HEK293 (cell line): ENCODE data around the gene METRNL.

Source experiments
- CTCF ChIA-PET: fragments of 350-600 bp; formaldehyde crosslinking; extraction: SDS; loops from one replicate; lab custom pipeline; 2021; ENCODE audit warnings: antibody characterized with exemption; lab: Yijun Ruan, JAX
- POLR2A ChIA-PET: fragments of 300-600 bp; formaldehyde crosslinking; extraction: SDS; loops from one replicate; lab custom pipeline; 2020; ENCODE audit warnings: antibody characterized with exemption, inconsistent platforms; lab: Yijun Ruan, JAX
- H3K27ac ChIP-seq: fragments of 200-500 bp; sonication (Bioruptor generic); 2 replicates; pipeline ENCODE4 v1.5.1; 2014; ENCODE audit warnings: low read depth, low read length, control low read depth, inconsistent platforms; ENCODE audit errors: extremely low read depth
- H3K36me3 ChIP-seq, 2 experiments: fragments of 200-500 bp in 1 of 2; sonication (Bioruptor generic) in 1 of 2; 1 replicate in 1 of 2; 2 replicates in 1 of 2; pipeline ENCODE4 v1.5.1; 2014 to 2017; ENCODE audit warnings: inconsistent platforms in 2 of 2, low read length in 2 of 2; ENCODE audit not compliant: control insufficient read depth in 2 of 2, insufficient read depth in 1 of 2
- H3K4me1 ChIP-seq: fragments of 200-500 bp; sonication (Bioruptor generic); 2 replicates; pipeline ENCODE4 v1.5.1; 2014; ENCODE audit warnings: mild to moderate bottlenecking, low read length, inconsistent platforms; ENCODE audit not compliant: control insufficient read depth, insufficient read depth
- H3K4me3 ChIP-seq: 2 replicates; pipeline ENCODE4 v1.5.1; 2011; ENCODE audit warnings: low read depth, mild to moderate bottlenecking, control low read depth, low read length, moderate library complexity
- H3K9me3 ChIP-seq: fragments of 200-500 bp; sonication (Bioruptor generic); 2 replicates; pipeline ENCODE4 v1.5.1; 2014; ENCODE audit warnings: low read depth, low read length, inconsistent platforms; ENCODE audit not compliant: control insufficient read depth, insufficient read depth
- BCL11A ChIP-seq: fragments of 450-650 bp; formaldehyde crosslinking; IDR thresholded peaks from 2 replicates; pipeline ENCODE4 v1.5.1; 2016; ENCODE audit warnings: low read depth, missing biosample characterization, missing genetic modification characterization
- PRDM10 ChIP-seq: fragments of 450-650 bp; formaldehyde crosslinking; IDR thresholded peaks from 2 replicates; pipeline ENCODE4 v1.5.1; 2016; ENCODE audit warnings: missing biosample characterization, missing genetic modification characterization
- REST ChIP-seq: fragments of 450-650 bp; formaldehyde crosslinking; IDR thresholded peaks from 2 replicates; pipeline ENCODE4 v1.5.1; 2016; ENCODE audit warnings: missing biosample characterization, missing genetic modification characterization
- SP2 ChIP-seq: fragments of 450-650 bp; formaldehyde crosslinking; IDR thresholded peaks from 2 replicates; pipeline ENCODE4 v1.5.1; 2016; ENCODE audit warnings: missing biosample characterization, missing genetic modification characterization
- ZNF221 ChIP-seq: fragments of 450-650 bp; formaldehyde crosslinking; IDR thresholded peaks from 2 replicates; pipeline ENCODE4 v1.5.1; 2017; ENCODE audit warnings: missing biosample characterization, missing genetic modification characterization, borderline replicate concordance
- ZNF362 ChIP-seq: fragments of 450-650 bp; formaldehyde crosslinking; IDR thresholded peaks from 2 replicates; pipeline ENCODE4 v1.5.1; 2016; ENCODE audit warnings: missing biosample characterization, missing genetic modification characterization
- ZNF416 ChIP-seq: fragments of 450-650 bp; formaldehyde crosslinking; IDR thresholded peaks from 2 replicates; pipeline ENCODE4 v1.5.1; 2016; ENCODE audit warnings: missing biosample characterization, missing genetic modification characterization
- ZNF473 ChIP-seq: fragments of 450-650 bp; formaldehyde crosslinking; IDR thresholded peaks from 2 replicates; pipeline ENCODE4 v1.5.1; 2017; ENCODE audit warnings: missing biosample characterization, missing genetic modification characterization
- ZNF544 ChIP-seq: fragments of 450-650 bp; formaldehyde crosslinking; IDR thresholded peaks from 2 replicates; pipeline ENCODE4 v1.5.0; 2017; ENCODE audit warnings: missing biosample characterization, missing genetic modification characterization
- ZNF555 ChIP-seq: fragments of 450-650 bp; formaldehyde crosslinking; conservative IDR thresholded peaks from 2 replicates; pipeline ENCODE4 v1.5.1; 2017; ENCODE audit warnings: missing biosample characterization, mild to moderate bottlenecking, missing genetic modification characterization, inconsistent platforms
- ZNF791 ChIP-seq: fragments of 450-650 bp; formaldehyde crosslinking; IDR thresholded peaks from 2 replicates; pipeline ENCODE4 v1.5.1; 2016; ENCODE audit warnings: missing biosample characterization, missing genetic modification characterization
- TF ChIP-seq, protein P1 (sequence below): fragments of 450-650 bp; formaldehyde crosslinking; IDR thresholded peaks from 2 replicates; pipeline ENCODE4 v1.5.1; 2016; ENCODE audit warnings: missing biosample characterization, missing genetic modification characterization
- TF ChIP-seq, protein P2 (sequence below): fragments of 450-650 bp; formaldehyde crosslinking; IDR thresholded peaks from 2 replicates; pipeline ENCODE4 v1.5.1; 2016; ENCODE audit warnings: missing biosample characterization, missing genetic modification characterization, low read depth
- TF ChIP-seq, protein P3 (sequence below): fragments of 450-650 bp; formaldehyde crosslinking; IDR thresholded peaks from 2 replicates; pipeline ENCODE4 v1.5.1; 2017; ENCODE audit warnings: missing biosample characterization, missing genetic modification characterization
- TF ChIP-seq, protein P4 (sequence below): sonication (generic); formaldehyde crosslinking; IDR thresholded peaks from 2 replicates; pipeline ENCODE4 v1.8.1; 2022; ENCODE audit warnings: mild to moderate bottlenecking, moderate library complexity, missing genetic modification reagents

METRNL gene

GRCh38 chr17:83077939-83078338, 1.5 kb upstream of the METRNL start:
- Histone ChIP-seq H3K36me3 (no peaks in the 10 kb centered on the region), H3K27ac (no peak overlapping the region), H3K9me3 (no peaks in the 10 kb centered on the region), H3K4me1 (no peaks in the 10 kb centered on the region; the same call in 1 of the 2 replicates), H3K4me3 (no peak overlapping the region)
- ChIA-PET CTCF (no interaction called here), POLR2A (interaction anchor here (1.0 kb wide), 2 partner anchors 10 to 15 kb away, joined by 3 read pairs; no protein-coding TSS in a partner anchor)
- TF ChIP-seq, protein P1, sequence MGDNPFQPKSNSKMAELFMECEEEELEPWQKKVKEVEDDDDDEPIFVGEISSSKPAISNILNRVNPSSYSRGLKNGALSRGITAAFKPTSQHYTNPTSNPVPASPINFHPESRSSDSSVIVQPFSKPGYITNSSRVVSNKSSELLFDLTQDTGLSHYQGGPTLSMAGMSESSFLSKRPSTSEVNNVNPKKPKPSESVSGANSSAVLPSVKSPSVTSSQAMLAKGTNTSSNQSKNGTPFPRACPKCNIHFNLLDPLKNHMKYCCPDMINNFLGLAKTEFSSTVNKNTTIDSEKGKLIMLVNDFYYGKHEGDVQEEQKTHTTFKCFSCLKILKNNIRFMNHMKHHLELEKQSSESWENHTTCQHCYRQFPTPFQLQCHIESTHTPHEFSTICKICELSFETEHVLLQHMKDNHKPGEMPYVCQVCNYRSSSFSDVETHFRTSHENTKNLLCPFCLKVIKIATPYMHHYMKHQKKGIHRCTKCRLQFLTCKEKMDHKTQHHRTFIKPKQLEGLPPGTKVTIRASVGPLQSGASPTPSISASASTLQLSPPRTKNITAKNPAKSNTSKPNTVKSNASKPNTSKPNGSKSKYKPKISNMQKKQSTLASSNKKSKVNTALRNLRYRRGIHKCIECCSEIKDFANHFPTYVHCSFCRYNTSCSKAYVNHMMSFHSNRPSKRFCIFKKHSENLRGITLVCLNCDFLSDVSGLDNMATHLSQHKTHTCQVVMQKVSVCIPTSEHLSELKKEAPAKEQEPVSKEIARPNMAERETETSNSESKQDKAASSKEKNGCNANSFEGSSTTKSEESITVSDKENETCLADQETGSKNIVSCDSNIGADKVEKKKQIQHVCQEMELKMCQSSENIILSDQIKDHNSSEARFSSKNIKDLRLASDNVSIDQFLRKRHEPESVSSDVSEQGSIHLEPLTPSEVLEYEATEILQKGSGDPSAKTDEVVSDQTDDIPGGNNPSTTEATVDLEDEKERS, result no peak
- TF ChIP-seq, protein P2, sequence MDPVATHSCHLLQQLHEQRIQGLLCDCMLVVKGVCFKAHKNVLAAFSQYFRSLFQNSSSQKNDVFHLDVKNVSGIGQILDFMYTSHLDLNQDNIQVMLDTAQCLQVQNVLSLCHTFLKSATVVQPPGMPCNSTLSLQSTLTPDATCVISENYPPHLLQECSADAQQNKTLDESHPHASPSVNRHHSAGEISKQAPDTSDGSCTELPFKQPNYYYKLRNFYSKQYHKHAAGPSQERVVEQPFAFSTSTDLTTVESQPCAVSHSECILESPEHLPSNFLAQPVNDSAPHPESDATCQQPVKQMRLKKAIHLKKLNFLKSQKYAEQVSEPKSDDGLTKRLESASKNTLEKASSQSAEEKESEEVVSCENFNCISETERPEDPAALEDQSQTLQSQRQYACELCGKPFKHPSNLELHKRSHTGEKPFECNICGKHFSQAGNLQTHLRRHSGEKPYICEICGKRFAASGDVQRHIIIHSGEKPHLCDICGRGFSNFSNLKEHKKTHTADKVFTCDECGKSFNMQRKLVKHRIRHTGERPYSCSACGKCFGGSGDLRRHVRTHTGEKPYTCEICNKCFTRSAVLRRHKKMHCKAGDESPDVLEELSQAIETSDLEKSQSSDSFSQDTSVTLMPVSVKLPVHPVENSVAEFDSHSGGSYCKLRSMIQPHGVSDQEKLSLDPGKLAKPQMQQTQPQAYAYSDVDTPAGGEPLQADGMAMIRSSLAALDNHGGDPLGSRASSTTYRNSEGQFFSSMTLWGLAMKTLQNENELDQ, result no peak
- TF ChIP-seq BCL11A (tag by site-specific recombination), result no peak
- TF ChIP-seq PRDM10 (tag by site-specific recombination), result peak; percentile 71

DNA sequence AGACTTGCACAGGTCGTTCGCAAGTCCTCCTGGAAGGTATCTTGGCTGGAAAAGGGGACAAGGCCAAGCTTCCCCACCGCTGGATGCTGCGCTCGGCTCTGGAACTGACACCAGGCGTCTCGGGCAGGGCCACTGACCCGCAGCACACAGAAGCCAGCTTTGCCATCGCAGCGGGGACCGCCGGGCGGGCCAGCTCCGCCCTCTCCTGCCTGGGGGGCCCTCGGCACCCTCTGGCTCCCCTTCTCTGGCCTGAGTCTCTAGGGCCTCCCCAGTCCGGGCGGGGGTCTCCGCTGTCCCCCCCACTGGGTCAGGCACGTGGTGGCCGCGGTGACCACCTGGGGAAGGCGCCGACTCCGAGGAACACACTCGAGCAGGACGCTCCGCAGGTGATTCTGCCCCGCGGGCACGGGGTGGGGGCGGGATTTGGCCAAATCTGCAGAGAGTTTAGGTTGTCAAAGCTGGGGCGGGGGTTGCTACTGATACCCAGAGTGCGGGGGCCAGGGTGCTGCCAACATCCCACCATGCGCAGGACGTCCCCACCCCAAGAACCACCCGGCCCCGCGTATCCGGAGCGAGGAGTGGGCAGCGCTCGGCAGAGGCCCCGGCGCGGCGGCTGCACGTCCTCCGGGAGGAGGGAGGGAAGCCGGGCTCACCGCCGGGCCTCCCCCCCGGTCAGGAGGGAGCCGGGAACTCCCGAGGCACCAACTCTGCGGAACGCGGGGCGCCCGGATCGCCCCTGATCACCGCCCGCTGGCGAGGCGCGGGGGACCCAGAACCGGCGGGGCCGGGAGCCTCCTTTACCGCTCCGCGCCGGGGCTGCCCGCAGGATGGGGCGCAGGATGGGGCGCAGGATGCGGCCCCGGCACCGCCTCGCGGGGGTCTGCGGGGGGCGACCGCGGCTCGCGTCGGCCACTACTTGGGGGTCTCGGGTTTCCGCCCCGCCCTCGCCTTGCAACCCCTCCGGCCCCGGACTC, 744 bp upstream of the METRNL start:
- peak overlapping the region; percentile 45 for H3K4me3 ChIP-seq
- H3K9me3 ChIP-seq, result no peaks in the 10 kb centered on the region
- ChIA-PET CTCF (no interaction called here), POLR2A (interaction anchor here (0.6 to 1.4 kb wide), 6 partner anchors 11 to 31 kb away, joined by 3 to 6 read pairs (median 4); no protein-coding TSS in a partner anchor)
- H3K4me1 ChIP-seq, result peaks cover 4% of the 10 kb centered on the region
- H3K27ac ChIP-seq, result no peak overlapping the region; the same call in 1 of the 2 replicates
- H3K36me3 ChIP-seq, result peaks cover 0 to 3% of the 10 kb centered on the region in 2 experiments; a peak in 1 of 3 replicates
- TF ChIP-seq ZNF473 (tag by site-specific recombination) (no peak), ZNF791 (tag by site-specific recombination) (no peak), ZNF221 (no peak), SP2 (tag by site-specific recombination) (peak; percentile 63), ZNF555 (tag by site-specific recombination) (no peak), ZNF416 (tag by site-specific recombination) (no peak), REST (no peak), ZNF544 (tag by site-specific recombination) (no peak), ZNF362 (no peak)
- TF ChIP-seq, protein P3, sequence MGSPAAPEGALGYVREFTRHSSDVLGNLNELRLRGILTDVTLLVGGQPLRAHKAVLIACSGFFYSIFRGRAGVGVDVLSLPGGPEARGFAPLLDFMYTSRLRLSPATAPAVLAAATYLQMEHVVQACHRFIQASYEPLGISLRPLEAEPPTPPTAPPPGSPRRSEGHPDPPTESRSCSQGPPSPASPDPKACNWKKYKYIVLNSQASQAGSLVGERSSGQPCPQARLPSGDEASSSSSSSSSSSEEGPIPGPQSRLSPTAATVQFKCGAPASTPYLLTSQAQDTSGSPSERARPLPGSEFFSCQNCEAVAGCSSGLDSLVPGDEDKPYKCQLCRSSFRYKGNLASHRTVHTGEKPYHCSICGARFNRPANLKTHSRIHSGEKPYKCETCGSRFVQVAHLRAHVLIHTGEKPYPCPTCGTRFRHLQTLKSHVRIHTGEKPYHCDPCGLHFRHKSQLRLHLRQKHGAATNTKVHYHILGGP (tag by site-specific recombination), result no peak
- TF ChIP-seq, protein P4, sequence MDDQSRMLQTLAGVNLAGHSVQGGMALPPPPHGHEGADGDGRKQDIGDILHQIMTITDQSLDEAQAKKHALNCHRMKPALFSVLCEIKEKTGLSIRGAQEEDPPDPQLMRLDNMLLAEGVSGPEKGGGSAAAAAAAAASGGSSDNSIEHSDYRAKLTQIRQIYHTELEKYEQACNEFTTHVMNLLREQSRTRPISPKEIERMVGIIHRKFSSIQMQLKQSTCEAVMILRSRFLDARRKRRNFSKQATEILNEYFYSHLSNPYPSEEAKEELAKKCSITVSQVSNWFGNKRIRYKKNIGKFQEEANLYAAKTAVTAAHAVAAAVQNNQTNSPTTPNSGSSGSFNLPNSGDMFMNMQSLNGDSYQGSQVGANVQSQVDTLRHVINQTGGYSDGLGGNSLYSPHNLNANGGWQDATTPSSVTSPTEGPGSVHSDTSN (CRISPR knock-in tag), result no peak
